Keratinocyte (primary cell): ENCODE measurements around the gene TFEC.

Source experiments
- CTCF ChIP-seq, 3 experiments: IDR thresholded peaks in 1 of 3; conservative IDR thresholded peaks in 1 of 3; optimal IDR thresholded peaks in 1 of 3; 2 replicates in 2 of 3; 3 replicates in 1 of 3; pipeline versions ENCODE3 to v1.5.1; 2011; ENCODE audit warnings: low read length in 3 of 3, mild to moderate bottlenecking in 3 of 3, moderate library complexity in 2 of 3, control low read depth in 1 of 3, inconsistent platforms in 1 of 3; ENCODE audit not compliant: insufficient read depth in 2 of 3; ENCODE audit errors: extremely low read depth in 1 of 3
- EZH2 ChIP-seq: IDR thresholded peaks from one replicate; pipeline ENCODE4 v1.6.1; 2012; ENCODE audit warnings: inconsistent platforms, mild to moderate bottlenecking, low read length, moderate library complexity

- no peak for TF ChIP-seq CTCF (optimal IDR thresholded peaks at IDR 0.05 in 1 of 3, IDR thresholded peaks at IDR 0.05 in 1 of 3, conservative IDR thresholded peaks at IDR 0.05 in 1 of 3; ENCODE audit: extremely low read depth in 1 of 3, insufficient read depth in 2 of 3, low read length in 3 of 3)
- no peak for TF ChIP-seq EZH2
Measured at GRCh38 chr7:115933471-115933870, 97.1 kb downstream of the TFEC start.
